Measurements from ENCODE around the gene WBP1L.
"Not testable (repeated sequence)": the region's sequence is repeated elsewhere in the genome, so short reads cannot be mapped to it uniquely, and the experiment has no call there.

Gene WBP1L

GRCh38 chr10:102819054-102819453, 75.3 kb downstream of the WBP1L start:
- peak in 6 of 42 donors; percentile 11 to 51 (median 26) for DNase-seq
- intact Hi-C loops (cut with DNase I) = no loop called here

DNA sequence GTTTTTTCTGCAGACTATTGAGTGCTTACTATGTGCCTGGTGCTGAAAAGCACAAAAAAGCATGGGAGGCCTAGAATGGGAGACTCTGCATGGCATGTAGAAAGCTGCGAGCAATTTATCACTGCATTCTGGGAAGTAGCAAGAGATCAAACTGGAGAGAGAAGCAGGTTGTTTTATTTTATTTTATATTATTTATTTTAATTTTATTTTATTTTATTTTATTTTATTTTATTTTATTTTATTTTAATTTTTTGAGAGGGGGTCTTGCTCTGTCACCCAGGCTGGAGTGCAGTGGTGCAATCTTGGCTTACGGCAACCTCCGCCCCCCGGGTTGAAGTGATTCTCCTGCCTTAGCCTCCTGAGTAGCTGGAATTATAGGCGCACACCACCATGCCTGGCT, 76.3 kb downstream of the WBP1L start:
- intact Hi-C loops (cut with DNase I); DNase-seq: not testable (repeated sequence)

GRCh38 chr10:102822222-102822621, 78.5 kb downstream of the WBP1L start:
- intact Hi-C loops (cut with DNase I) = no loop called here
- no peak for DNase-seq

GRCh38 chr10:102824664-102825063, 80.9 kb downstream of the WBP1L start:
- DNase-seq = no peak
- intact Hi-C loops (cut with DNase I) = no loop called here

DNA sequence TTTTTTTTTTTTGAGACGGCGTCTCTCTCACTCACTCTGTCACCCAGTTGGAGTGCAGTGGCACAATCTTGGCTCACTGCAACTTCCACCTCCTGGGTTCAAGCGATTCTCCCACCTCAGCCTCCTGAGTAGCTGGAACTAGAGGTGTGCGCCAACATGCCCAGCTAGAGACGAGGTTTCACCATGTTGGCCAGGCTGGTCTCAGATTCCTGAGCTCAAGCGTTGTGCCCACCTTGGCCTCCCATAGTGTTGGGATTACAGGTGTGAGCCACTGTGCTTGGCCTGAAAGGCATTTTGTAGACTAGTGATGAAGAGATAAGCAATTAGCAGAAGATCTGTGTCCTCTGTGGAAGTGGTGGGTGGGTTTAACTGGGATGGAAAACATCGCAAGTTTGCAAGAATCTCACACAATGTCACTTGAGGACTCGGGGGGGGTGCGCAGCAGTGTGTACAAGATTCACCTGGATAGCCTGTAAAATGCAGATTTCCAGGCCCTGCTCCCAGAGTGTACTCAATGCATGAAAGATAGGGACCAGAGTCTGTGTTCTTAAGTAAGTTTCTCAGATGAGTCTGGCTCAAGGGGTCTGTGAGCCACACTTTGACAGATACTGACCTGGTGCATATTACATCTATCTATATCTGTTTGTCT, 82.5 kb downstream of the WBP1L start:
- intact Hi-C loops (cut with DNase I) = no loop called here

GRCh38 chr10:102827597-102827975, 83.8 kb downstream of the WBP1L start:
- DNase-seq = no peak
- intact Hi-C loops (cut with DNase I) = no loop called here

More for the DNA sequence above, 82.5 kb downstream of the WBP1L start:
- no peak for DNase-seq

GRCh38 chr10:102831322-102832071, 87.7 kb downstream of the WBP1L start:
- peak in 16 of 42 donors; percentile 6 to 61 (median 34) for DNase-seq
- intact Hi-C loops (cut with DNase I) = loop anchor here (10.0 kb wide), 1 partner anchor 73 kb away; no protein-coding TSS in a partner anchor

DNA sequence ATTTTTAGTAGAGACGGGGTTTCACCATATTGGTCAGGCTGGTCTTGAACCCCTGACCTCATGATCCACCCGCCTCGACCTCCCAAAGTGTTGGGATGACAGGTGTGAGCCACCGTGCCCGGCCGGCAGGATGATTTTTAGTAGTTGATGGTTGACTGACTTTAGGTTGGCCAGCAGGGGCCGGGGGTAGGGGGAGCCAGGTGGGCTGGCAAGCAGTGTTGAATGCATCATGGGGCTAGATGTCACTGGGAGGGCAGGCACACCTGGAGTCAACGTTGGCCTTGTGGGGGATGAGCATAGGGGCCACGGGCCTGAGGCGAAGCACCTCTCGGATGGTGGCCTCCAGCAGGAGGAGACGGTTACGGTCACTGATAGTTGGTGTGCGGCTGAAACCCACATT, 88.5 kb downstream of the WBP1L start:
- intact Hi-C loops (cut with DNase I) = loop anchor here (10.0 kb wide), 1 partner anchor 73 kb away; no protein-coding TSS in a partner anchor
- no peak for DNase-seq

DNA sequence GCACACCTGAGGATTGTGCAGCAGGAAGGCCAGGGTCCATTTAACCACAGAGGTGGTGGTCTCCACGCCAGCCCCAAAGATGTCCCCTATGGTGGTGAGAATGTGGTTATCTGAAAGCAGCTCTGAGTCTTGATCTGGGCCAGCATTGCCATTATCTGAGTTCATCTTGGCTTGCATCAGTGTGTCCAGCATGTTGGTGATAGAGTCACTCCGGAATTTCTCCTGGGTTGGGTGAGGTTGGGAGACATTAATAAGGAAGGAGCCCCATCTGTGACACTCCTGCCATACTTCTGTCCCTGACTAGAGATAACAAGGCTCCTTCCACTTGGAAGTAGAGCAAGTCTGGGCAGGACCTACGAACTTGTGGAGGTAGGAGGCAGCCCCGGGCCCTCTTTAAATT, 89.2 kb downstream of the WBP1L start:
- no peak for DNase-seq
- intact Hi-C loops (cut with DNase I) = loop anchor here (10.0 kb wide), 1 partner anchor 72 kb away; no protein-coding TSS in a partner anchor

DNA sequence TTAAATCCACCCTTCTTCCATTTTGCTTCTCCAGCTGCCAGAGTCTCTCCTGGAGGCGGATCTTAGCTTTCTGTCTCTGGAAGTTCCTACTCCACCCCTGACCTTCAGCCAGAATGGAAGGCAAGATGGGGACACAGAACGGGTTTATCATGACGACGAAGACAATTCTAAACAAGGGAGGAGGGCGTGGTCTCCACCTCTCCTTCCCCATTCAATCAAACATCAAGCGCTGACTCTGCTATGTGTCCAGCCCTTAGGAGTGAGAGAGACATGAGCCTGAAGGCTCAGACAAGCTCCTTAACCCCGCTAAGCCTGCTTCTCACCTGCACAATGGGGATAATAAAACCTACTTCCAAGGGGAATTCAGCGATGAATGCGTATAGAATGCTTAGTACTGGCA, 90.4 kb downstream of the WBP1L start:
- DNase-seq = no peak
- intact Hi-C loops (cut with DNase I) = loop anchor here (10.0 kb wide), 1 partner anchor 71 kb away; no protein-coding TSS in a partner anchor

GRCh38 chr10:102835007-102835482, 91.3 kb downstream of the WBP1L start:
- intact Hi-C loops (cut with DNase I) = loop anchor here (10.0 kb wide), 1 partner anchor 70 kb away; no protein-coding TSS in a partner anchor
- DNase-seq = peak; percentile 35 to 91 (median 79)

- intact Hi-C loops (cut with DNase I) = loop anchor here (10.0 kb wide), 1 partner anchor 68 kb away; no protein-coding TSS in a partner anchor
- no peak for DNase-seq
Measured at GRCh38 chr10:102837230-102837721, 93.5 kb downstream of the WBP1L start, which contains the start of gene CYP17A1. Gene CYP17A1 (minus strand): TSS chr10:102837413. CDS start chr10:102837361, 52 bp downstream.

DNA sequence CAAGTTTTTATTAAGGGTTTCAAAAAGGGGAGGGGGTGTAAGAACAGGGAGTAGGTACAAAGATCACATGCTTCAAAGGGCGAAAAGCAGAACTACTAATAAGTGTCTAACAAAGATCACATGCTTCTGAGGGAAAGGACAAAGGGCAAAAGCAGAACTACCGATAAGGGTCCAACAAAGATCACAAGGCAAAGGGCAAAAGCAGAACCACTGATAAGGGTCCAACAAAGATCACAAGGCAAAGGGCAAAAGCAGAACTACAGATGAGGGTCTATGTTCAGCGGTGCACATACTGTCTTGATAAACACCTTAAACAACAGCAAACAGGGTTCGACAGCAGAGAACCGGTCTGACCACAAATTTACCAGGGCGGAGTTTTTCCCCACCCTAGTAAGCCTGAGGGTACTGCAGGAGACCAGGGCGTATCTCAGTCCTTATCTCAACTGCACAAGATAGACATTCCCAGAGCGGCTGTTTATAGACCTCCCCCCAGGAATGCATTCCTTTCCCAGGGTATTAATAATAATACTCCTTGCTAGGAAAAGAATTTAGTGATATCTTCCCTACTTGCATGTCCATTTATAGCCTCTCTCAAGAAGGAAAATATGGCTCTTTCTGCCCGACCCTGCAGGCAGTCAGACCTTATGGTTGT, 94.7 kb downstream of the WBP1L start:
- DNase-seq = not testable (repeated sequence)
- intact Hi-C loops (cut with DNase I) = loop anchor here (10.0 kb wide), 1 partner anchor 66 kb away; no protein-coding TSS in a partner anchor

- no peak for DNase-seq
- intact Hi-C loops (cut with DNase I) = loop anchor here (10.0 kb wide), 1 partner anchor 107 kb away; no protein-coding TSS in a partner anchor
Measured at GRCh38 chr10:102841827-102842345, 98.1 kb downstream of the WBP1L start.

DNA sequence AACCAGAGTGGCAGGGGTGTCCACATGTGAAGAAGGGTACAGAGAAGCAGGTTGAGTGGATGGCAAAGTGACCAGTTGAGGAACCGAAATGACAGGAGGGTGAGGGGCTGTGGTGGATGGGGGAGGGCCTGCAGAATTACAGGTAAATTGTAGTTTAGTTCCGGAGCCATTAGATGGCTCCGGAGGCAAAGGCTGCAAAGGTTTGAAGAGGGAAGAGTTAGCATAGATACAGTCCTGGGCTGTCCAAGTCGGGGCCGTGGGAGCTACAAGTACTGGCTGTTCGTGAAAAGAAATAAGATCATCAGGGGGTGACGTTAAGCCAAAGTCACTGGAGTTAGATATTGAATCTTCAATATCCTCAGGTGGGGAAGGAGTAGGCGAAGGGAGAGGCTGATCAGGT, 99.4 kb downstream of the WBP1L start:
- intact Hi-C loops (cut with DNase I) = loop anchor here (10.0 kb wide), 1 partner anchor 108 kb away; no protein-coding TSS in a partner anchor
- DNase-seq = not testable (repeated sequence)

GRCh38 chr10:102844190-102844776, 100.5 kb downstream of the WBP1L start:
- intact Hi-C loops (cut with DNase I) = loop anchor here (10.0 kb wide), 1 partner anchor 109 kb away; no protein-coding TSS in a partner anchor
- DNase-seq = not testable (repeated sequence)

GRCh38 chr10:102845352-102845902, 101.7 kb downstream of the WBP1L start:
- no peak for DNase-seq
- intact Hi-C loops (cut with DNase I) = loop anchor here (10.0 kb wide), 1 partner anchor 111 kb away; no protein-coding TSS in a partner anchor

- no peak for DNase-seq
- intact Hi-C loops (cut with DNase I) = no loop called here
Measured at GRCh38 chr10:102850025-102850518, 106.3 kb downstream of the WBP1L start.

Data from head of caudate nucleus (tissue), 42 donors.